Epithelial cell of proximal tubule (primary cell): ENCODE measurements around the gene PIRT. TPM values are rescaled to one million over a fixed set of nuclear protein-coding genes. Genes with fewer than 3 reads are reported as not detected.

ENCODE experiments used
- DNase-seq: peaks from one replicate; pipeline ENCODE4 v3.0.0-alpha.2; 2011; ENCODE audit warnings: low read depth
- H3K4me3 ChIP-seq: 2 replicates; pipeline ENCODE4 v1.5.1; 2011; ENCODE audit warnings: low read depth, mild to moderate bottlenecking, low read length
- CTCF ChIP-seq: conservative IDR thresholded peaks from 2 replicates; pipeline ENCODE4 v1.5.1; 2012; ENCODE audit warnings: low read depth, mild to moderate bottlenecking, low read length
- total RNA-seq: library from RNA; depleted of rRNA; stranded (reverse); fragments of >200 nt; gene quantifications from 2 replicates; pipeline ENCODE4 v1.2.3, GENCODE V29; 2015

The PIRT gene
- total RNA-seq, 1 donor from 2014 or later = not detected

- no peak for DNase-seq
- TF ChIP-seq CTCF = no peak
- no peak overlapping the region for H3K4me3 ChIP-seq
Observed at GRCh38 chr17:10790491-10791401, 47.1 kb downstream of the PIRT start.

DNA sequence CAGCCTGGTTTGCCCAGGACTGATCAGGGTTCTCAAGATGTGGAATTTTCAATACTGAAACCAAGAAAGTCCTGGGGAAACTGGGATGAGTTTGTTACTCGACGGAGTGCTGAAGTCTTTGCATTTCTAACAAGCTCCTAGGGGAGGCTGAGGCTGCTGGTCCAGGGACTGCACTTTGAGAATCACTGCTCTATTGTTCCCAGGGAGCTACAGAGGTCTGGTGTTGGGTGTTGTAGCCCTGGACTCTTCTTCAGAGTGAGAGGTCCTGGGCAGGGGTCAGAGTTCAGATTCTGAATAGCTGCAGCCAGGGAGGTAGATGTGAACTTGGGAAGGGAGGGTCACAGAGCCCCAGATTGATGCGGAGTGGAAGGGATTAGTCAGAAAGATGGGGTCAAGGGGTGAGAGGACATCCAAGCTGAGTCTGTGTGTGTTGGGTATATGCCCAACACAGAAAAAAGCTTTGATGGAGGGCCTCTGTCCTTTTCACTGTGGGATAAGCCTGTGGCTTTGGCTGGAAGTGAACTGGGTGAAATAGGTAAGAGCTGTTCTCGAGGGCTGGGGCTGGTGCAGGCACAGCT, 48.1 kb downstream of the PIRT start:
- no peak for TF ChIP-seq CTCF
- no peak for DNase-seq
- H3K4me3 ChIP-seq = no peak overlapping the region

- no peak overlapping the region for H3K4me3 ChIP-seq
- no peak for TF ChIP-seq CTCF
- DNase-seq = no peak
Observed at GRCh38 chr17:10787306-10788045, 50.4 kb downstream of the PIRT start.

DNA sequence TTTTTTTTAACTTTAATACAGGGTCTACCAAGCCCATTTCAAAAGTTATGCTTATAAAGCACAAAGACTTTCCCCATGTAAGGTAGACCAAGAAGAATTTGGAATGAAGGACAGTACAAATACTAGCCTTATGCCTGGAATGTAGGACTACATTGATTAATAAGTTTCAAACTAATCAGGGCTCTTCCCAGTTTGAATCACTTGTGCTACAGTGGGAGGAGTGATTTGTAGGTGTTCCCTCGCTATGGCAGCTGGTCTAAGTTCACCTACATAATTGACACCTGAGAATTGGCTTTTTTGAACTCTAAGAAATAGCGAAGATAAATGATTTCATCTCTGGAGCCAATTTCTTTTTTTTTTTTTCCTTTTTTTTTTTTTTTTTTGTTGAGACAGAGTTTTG, 52.6 kb downstream of the PIRT start:
- no peak for TF ChIP-seq CTCF
- no peak for DNase-seq
- H3K4me3 ChIP-seq = no peak overlapping the region

DNA sequence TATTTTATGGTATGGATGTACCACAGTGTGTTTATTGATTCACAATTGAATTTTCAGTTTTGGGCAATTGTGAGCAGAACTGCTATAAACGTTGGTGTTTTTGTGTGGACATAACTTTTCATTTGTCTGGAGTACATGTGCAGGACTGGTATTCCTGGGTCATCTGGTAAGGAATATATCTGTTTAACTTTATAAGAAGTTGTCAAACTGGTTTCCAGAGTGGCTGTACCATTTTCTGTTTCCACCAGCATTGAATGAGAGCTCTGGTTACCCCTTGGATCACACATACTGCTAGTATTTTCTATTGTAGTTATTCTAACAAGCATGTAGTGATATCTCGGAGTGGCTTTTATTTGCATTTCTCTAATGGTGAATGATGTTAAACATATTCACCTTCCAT, 58.3 kb downstream of the PIRT start:
- no peak for TF ChIP-seq CTCF
- H3K4me3 ChIP-seq = no peak overlapping the region
- DNase-seq = no peak

- no peak for TF ChIP-seq CTCF
- no peak for DNase-seq
- no peak overlapping the region for H3K4me3 ChIP-seq
Observed at GRCh38 chr17:10777890-10778289, 60.0 kb downstream of the PIRT start.
